Measurements from ENCODE around the gene DAB2IP.

The DAB2IP gene

GRCh38 chr9:121822093-121823085 is 171.0 kb downstream of the DAB2IP start:
- H3K27ac ChIP-seq: no peak overlapping the region
- TF ChIP-seq ZFX (IDR thresholded peaks at IDR 0.05; ENCODE audit: borderline replicate concordance) (no peak), CTCF (IDR thresholded peaks at IDR 0.05) (no peak)

GRCh38 chr9:121823451-121824169 is 172.2 kb downstream of the DAB2IP start:
- TF ChIP-seq ZFX (IDR thresholded peaks at IDR 0.05; ENCODE audit: borderline replicate concordance): no peak
- TF ChIP-seq CTCF (IDR thresholded peaks at IDR 0.05): no peak
- H3K27ac ChIP-seq: no peak overlapping the region

- no peak overlapping the region for H3K27ac ChIP-seq
- TF ChIP-seq CTCF (IDR thresholded peaks at IDR 0.05) (0 out of 2 replicates have a peak, but pooled peaks have one; percentile 13), ZFX (IDR thresholded peaks at IDR 0.05; ENCODE audit: borderline replicate concordance) (no peak)
These were observed 173.2 kb downstream of the DAB2IP start for GRCh38 chr9:121824651-121825030.

- no peak overlapping the region for H3K27ac ChIP-seq
- TF ChIP-seq ZFX (IDR thresholded peaks at IDR 0.05; ENCODE audit: borderline replicate concordance) (no peak), CTCF (IDR thresholded peaks at IDR 0.05) (no peak)
These were observed 173.7 kb downstream of the DAB2IP start for GRCh38 chr9:121825031-121825691.

- TF ChIP-seq CTCF (IDR thresholded peaks at IDR 0.05) (no peak), ZFX (IDR thresholded peaks at IDR 0.05; ENCODE audit: borderline replicate concordance) (no peak)
- H3K27ac ChIP-seq: no peak overlapping the region
These were observed 175.3 kb downstream of the DAB2IP start for GRCh38 chr9:121826711-121827110.

GRCh38 chr9:121827251-121827967 is 176.0 kb downstream of the DAB2IP start:
- no peak for TF ChIP-seq ZFX (IDR thresholded peaks at IDR 0.05; ENCODE audit: borderline replicate concordance)
- no peak for TF ChIP-seq CTCF (IDR thresholded peaks at IDR 0.05)

More at GRCh38 chr9:121827251-121827967, 176.0 kb downstream of the DAB2IP start:
- no peak overlapping the region for H3K27ac ChIP-seq
